Measurements from ENCODE around the gene RNF169.
"Not testable (repeated sequence)": the region's sequence is repeated elsewhere in the genome, so short reads cannot be mapped to it uniquely, and the experiment has no call there.

RNF169 gene

GRCh38 chr11:74729397-74729796 is 19.3 kb upstream of the RNF169 start:
- no peak for DNase-seq

GRCh38 chr11:74730571-74731260 is 17.9 kb upstream of the RNF169 start:
- no peak for DNase-seq

GRCh38 chr11:74731301-74732094 is 17.2 kb upstream of the RNF169 start, which contains the start of gene CHRDL2:
TSS of gene CHRDL2 (minus strand) at chr11:74731426. CDS start at chr11:74730888, 538 bp downstream.
- DNase-seq, result no peak

GRCh38 chr11:74734559-74734925 is 14.1 kb upstream of the RNF169 start:
- no peak for DNase-seq

GRCh38 chr11:74735365-74735928 is 13.2 kb upstream of the RNF169 start:
- DNase-seq, result no peak

GRCh38 chr11:74736031-74736430 is 12.6 kb upstream of the RNF169 start:
- no peak for DNase-seq

GRCh38 chr11:74739546-74740270 is 8.9 kb upstream of the RNF169 start:
- DNase-seq, result peak; percentile 48

GRCh38 chr11:74742070-74742469 is 6.6 kb upstream of the RNF169 start:
- DNase-seq, result no peak

GRCh38 chr11:74743640-74744039 is 5.0 kb upstream of the RNF169 start:
- DNase-seq, result no peak

GRCh38 chr11:74744277-74744676 is 4.4 kb upstream of the RNF169 start:
- DNase-seq, result no peak

- DNase-seq, result no peak
These were observed 1.8 kb upstream of the RNF169 start for GRCh38 chr11:74746868-74747267.

GRCh38 chr11:74749127-74749964 is 697 bp downstream of the RNF169 start:
- peak; percentile 34 for DNase-seq

- no peak for DNase-seq
These were observed 1.3 kb downstream of the RNF169 start for GRCh38 chr11:74749965-74750296.

- not testable (repeated sequence) for DNase-seq
These were observed 1.9 kb downstream of the RNF169 start for GRCh38 chr11:74750598-74750997.

- DNase-seq, result no peak
These were observed 2.7 kb downstream of the RNF169 start for GRCh38 chr11:74751303-74751702.

- peak; percentile 72 for DNase-seq
These were observed 6.0 kb downstream of the RNF169 start for GRCh38 chr11:74754507-74755252.

GRCh38 chr11:74755395-74755995 is 6.8 kb downstream of the RNF169 start:
- no peak for DNase-seq

- no peak for DNase-seq
These were observed 7.9 kb downstream of the RNF169 start for GRCh38 chr11:74756571-74756970.

GRCh38 chr11:74766905-74767304 is 18.3 kb downstream of the RNF169 start:
- DNase-seq, result no peak

- not testable (repeated sequence) for DNase-seq
These were observed 19.6 kb downstream of the RNF169 start for GRCh38 chr11:74768172-74768651.

GRCh38 chr11:74769055-74769707 is 20.5 kb downstream of the RNF169 start:
- DNase-seq, result no peak
